Upper lobe of right lung (tissue), 1 donor: ENCODE data around the gene PROSER2. TPM values are rescaled to one million over a fixed set of nuclear protein-coding genes. Genes with fewer than 3 reads are reported as not detected.
A peak's percentile ranks its signal among the peaks of the same experiment; 100 is the strongest.

Experiments used
- ATAC-seq: fragments of 200-7000 bp; cut with Tn5 transposase; one replicate; pipeline ENCODE4 v1.9.1; 2020; ENCODE audit warnings: mild to moderate bottlenecking, moderate library complexity
- DNase-seq: peaks from one replicate; pipeline ENCODE4 v3.0.0-alpha.2; 2020
- H3K27ac ChIP-seq: fragments of 200-600 bp; one replicate; pipeline ENCODE4 v1.8.0; 2022
- H3K27me3 ChIP-seq: fragments of 200-600 bp; one replicate; pipeline ENCODE4 v1.8.0; 2022; ENCODE audit warnings: mild to moderate bottlenecking
- H3K36me3 ChIP-seq: fragments of 200-600 bp; one replicate; pipeline ENCODE4 v1.8.0; 2022
- H3K4me1 ChIP-seq: fragments of 200-600 bp; one replicate; pipeline ENCODE4 v1.8.0; 2022
- H3K4me3 ChIP-seq: fragments of 200-600 bp; one replicate; pipeline ENCODE4 v1.8.0; 2022; ENCODE audit warnings: mild to moderate bottlenecking
- H3K9me3 ChIP-seq: fragments of 200-600 bp; one replicate; pipeline ENCODE4 v1.8.0; 2022
- intact Hi-C: fragments of 100-400 bp; cut with DNase I; formaldehyde crosslinking; loops from one replicate; pipeline ENCODE4 v1.11.0; 2022
- total RNA-seq: library from RNA; stranded (reverse); fragmentation: NEBNext Ultra II Directional; extraction: Animal tissue kit (Norgen Biotek cat#: 25700); gene quantifications from one replicate; pipeline ENCODE4 v1.2.1, GENCODE V29; 2021
- TF ChIP-seq, protein P1 (sequence below): fragments of 200-600 bp; IDR thresholded peaks from one replicate; pipeline ENCODE4 v1.8.0; 2022; ENCODE audit warnings: antibody characterized with exemption
- donor health status: DM: no; HTN: yes; CAD: no; lungs with severe emphysema.

Gene PROSER2
- total RNA-seq, 1 donor from 2014 or later, result 33.3 TPM

- Histone ChIP-seq H3K4me1 (peaks cover 19% of the 10 kb centered on the region), H3K36me3 (no peaks in the 10 kb centered on the region), H3K9me3 (no peaks in the 10 kb centered on the region), H3K27me3 (no peaks in the 10 kb centered on the region), H3K4me3 (no peak overlapping the region), H3K27ac (no peak overlapping the region)
- TF ChIP-seq, protein P1, sequence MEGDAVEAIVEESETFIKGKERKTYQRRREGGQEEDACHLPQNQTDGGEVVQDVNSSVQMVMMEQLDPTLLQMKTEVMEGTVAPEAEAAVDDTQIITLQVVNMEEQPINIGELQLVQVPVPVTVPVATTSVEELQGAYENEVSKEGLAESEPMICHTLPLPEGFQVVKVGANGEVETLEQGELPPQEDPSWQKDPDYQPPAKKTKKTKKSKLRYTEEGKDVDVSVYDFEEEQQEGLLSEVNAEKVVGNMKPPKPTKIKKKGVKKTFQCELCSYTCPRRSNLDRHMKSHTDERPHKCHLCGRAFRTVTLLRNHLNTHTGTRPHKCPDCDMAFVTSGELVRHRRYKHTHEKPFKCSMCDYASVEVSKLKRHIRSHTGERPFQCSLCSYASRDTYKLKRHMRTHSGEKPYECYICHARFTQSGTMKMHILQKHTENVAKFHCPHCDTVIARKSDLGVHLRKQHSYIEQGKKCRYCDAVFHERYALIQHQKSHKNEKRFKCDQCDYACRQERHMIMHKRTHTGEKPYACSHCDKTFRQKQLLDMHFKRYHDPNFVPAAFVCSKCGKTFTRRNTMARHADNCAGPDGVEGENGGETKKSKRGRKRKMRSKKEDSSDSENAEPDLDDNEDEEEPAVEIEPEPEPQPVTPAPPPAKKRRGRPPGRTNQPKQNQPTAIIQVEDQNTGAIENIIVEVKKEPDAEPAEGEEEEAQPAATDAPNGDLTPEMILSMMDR, result no peak
- DNase-seq (no peak), ATAC-seq (no peak)
- intact Hi-C loops, result no loop called here
These were observed 5.6 kb downstream of the PROSER2 start for GRCh38 chr10:11828682-11829284.

DNA sequence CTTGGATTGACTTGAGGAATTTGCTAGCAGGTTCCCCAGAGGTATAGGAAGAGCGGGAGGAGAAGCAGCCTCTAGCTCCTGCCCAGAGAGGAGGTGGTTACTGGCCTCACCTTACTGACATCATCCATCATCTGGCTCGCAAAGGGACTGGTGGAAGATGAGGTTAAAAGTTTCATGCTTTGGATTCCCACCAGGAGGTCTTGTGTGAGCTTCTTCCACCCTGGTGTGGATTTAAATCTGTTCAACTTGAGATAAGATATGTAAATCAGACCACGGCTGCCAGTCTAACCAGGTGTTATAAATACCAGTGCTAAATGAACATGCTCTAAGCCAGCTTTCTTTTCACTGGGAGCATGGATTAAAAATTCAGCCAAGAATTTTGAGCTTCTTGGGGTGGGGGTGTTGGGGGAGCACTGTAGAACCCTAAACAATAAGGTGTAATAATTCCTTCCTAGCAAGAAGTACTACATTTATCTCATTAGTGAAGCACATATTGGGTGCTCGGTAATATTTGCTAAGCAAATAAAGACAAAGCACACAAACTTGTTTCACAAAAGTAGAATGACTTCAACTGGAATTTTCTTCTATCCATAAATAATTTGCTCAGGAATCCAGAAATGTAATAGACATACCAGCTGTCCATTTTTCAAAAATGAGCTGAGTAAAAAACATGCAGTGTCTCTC lies 7.8 kb downstream of the PROSER2 start:
- TF ChIP-seq, protein P1, result no peak
- ATAC-seq (peak; percentile 54), DNase-seq (no peak)
- Histone ChIP-seq H3K27ac (peak overlapping the region; percentile 71), H3K27me3 (no peaks in the 10 kb centered on the region), H3K9me3 (no peaks in the 10 kb centered on the region), H3K36me3 (no peaks in the 10 kb centered on the region), H3K4me3 (no peak overlapping the region), H3K4me1 (peaks cover 12% of the 10 kb centered on the region)
- intact Hi-C loops, result no loop called here

GRCh38 chr10:11831520-11831951 lies 8.4 kb downstream of the PROSER2 start:
- DNase-seq (no peak), ATAC-seq (peak; percentile 52)
- Histone ChIP-seq H3K36me3 (no peaks in the 10 kb centered on the region), H3K4me3 (no peak overlapping the region), H3K4me1 (peaks cover 12% of the 10 kb centered on the region), H3K27ac (peak overlapping the region; percentile 71), H3K27me3 (no peaks in the 10 kb centered on the region), H3K9me3 (no peaks in the 10 kb centered on the region)
- TF ChIP-seq, protein P1, result no peak
- intact Hi-C loops, result no loop called here

GRCh38 chr10:11832042-11832441 lies 8.9 kb downstream of the PROSER2 start:
- Histone ChIP-seq H3K4me3 (no peak overlapping the region), H3K4me1 (peaks cover 12% of the 10 kb centered on the region), H3K27me3 (no peaks in the 10 kb centered on the region), H3K27ac (peak overlapping the region; percentile 38), H3K9me3 (no peaks in the 10 kb centered on the region), H3K36me3 (no peaks in the 10 kb centered on the region)
- ATAC-seq (no peak), DNase-seq (no peak)
- TF ChIP-seq, protein P1, result no peak
- intact Hi-C loops, result no loop called here

- peaks cover 16% of the 10 kb centered on the region for H3K4me1 ChIP-seq
- no peak overlapping the region for H3K27ac ChIP-seq
- DNase-seq (no peak), ATAC-seq (no peak)
- TF ChIP-seq, protein P1, result no peak
- no peaks in the 10 kb centered on the region for H3K36me3 ChIP-seq
- H3K4me3 ChIP-seq, result no peak overlapping the region
- no peaks in the 10 kb centered on the region for H3K27me3 ChIP-seq
- no peaks in the 10 kb centered on the region for H3K9me3 ChIP-seq
- intact Hi-C loops, result no loop called here
These were observed 11.9 kb downstream of the PROSER2 start for GRCh38 chr10:11835061-11835460.
